ENCODE data around the gene TAF13.
A peak's percentile ranks its signal among the peaks of the same experiment; 100 is the strongest.

The TAF13 gene, protein sequence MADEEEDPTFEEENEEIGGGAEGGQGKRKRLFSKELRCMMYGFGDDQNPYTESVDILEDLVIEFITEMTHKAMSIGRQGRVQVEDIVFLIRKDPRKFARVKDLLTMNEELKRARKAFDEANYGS

DNA sequence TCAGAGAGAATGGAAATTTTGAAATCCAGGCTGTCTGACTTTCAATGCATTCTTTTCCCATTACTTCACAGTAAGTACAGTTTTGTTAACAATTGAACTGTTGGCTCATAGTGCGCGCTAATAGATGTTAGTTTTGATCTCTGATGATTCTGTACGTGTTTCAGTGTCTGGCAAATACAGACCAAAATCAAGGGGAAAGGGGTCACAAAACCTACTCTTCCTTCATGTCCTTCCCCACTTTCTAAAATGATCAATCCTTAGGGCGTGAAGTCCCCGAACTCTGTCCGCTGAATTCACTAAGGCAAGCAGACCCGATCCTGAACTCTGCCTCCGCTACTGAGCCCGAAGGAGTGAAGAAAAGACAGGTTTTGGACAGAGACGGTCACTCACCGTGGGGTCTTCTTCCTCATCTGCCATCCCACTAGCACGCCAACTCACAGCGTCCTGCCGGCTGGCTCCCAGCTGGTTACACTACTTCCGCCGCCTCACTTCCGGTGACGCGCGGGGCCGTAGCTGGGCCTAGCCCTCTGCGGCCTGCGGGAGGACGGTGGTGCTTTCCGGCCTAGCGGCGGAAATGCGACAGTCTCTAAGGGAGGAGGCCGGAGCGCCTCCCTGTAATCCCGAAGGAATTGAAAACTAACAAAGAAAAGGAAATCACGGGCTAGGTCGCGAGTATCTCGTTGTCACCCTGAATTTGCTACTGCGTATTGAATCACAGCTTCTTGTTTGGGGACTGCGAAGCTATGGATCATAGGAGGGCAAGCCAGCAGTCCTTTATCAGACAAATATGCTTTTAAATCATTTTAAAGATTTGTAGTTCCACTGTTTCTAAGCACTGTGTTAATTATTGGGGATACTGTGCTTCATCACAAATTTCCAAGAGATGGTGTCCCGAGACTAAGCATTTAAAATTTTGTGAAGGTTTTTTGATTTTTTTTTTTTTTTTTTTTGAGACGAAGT, at the start of gene TAF13:
Gene TAF13, minus strand, starts transcription at position 473 of the 960 bp plus-strand sequence. Its CDS starts 56 bp downstream, at position 417.
- DNase-seq = peak; percentile 95

DNA sequence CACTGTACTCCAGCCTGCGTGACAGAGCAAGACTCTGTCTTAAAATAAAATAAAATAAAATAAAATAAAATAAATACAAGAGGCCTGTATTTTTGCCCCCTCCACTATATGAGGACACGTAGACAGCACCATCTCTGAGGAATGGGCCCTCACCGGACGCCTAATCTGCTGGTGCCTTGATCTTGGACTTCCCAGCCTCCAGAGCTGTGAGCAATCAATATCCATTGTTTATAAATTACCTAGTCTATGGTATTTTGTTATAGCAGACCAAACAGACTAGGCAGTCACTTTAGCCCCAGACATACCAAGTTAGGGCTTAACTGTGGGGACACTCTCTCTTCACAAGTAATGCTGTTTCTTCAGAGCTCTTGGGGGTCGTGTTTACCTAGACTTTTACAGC, 44.6 kb upstream of the TAF13 start:
- no peak for DNase-seq

DNA sequence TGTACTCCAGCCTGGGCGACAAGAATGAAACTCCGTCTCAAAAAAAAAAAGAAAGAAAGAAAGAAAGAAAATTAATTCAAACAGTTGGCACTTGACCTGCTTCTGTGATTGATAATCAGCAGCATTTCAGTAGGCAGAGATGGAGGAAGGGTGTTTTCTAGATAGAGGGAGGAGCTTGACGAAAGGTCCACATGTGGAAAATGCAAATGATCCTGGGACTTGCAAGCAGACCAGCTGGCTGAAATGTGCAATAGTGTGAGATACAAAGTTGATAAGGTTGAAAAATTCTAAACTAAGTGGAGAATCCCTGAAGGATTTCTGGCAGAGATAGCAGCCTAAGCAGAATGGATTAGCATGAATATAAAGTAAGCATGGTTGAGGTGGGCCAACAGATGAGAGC, 42.3 kb upstream of the TAF13 start:
- DNase-seq = no peak

- no peak for DNase-seq
These were observed 40.5 kb upstream of the TAF13 start for GRCh38 chr1:109116286-109116685.

GRCh38 chr1:109115685-109116084, 39.9 kb upstream of the TAF13 start:
- no peak for DNase-seq

DNA sequence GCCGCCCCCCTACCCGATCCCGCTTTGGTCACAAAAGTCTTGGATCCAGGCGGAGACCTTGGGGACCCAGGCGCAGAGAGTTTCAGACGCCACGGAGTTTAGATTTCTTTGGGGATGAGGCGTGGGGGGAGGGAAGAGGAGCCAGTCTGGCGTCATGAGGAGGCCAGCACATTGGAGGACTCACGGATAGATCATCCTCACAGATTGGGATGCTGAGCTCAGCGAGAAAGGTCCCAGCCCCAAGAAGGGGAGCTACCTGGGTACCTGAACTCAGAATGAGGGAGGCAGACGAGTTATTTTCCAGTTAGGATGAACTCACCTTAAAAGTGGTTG, 38.5 kb upstream of the TAF13 start:
- no peak for DNase-seq

DNA sequence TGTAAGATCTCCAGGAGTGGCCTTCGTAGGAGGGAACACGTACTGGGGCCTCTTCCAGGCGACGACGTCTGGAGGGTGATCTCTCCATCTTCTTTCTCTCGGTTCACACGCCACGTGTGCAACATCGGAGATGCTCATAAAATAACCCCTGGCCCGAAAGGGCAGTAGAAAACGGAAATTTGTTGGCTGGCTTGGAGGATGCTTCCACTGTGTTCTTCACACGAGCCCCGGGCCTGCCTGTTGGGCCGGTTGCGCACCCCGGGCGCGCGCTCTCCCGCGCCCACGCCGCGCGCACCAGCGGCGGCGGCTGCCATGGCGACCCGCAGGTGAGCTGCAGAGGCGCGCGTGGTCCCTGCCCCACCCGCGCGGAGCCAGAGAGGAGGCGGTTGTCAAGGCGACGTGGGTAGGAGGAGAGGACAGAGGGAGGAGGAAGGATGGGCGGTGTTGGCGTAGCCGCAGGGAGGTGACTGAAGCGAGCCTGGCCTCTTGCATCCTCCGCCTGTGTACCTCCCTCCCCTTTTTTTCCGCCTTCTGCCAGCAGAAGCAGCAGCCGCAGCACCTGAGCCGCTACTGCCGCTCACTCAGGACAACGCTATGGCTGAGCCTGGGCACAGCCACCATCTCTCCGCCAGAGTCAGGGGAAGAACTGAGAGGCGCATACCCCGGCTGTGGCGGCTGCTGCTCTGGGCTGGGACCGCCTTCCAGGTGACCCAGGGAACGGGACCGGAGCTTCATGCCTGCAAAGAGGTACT, 38.0 kb upstream of the TAF13 start, which contains the start of gene ELAPOR1:
Gene ELAPOR1, plus strand, starts transcription at position 526 of the 752 bp plus-strand sequence. Its CDS starts 69 bp downstream, at position 595.
- peak; percentile 83 for DNase-seq

DNA sequence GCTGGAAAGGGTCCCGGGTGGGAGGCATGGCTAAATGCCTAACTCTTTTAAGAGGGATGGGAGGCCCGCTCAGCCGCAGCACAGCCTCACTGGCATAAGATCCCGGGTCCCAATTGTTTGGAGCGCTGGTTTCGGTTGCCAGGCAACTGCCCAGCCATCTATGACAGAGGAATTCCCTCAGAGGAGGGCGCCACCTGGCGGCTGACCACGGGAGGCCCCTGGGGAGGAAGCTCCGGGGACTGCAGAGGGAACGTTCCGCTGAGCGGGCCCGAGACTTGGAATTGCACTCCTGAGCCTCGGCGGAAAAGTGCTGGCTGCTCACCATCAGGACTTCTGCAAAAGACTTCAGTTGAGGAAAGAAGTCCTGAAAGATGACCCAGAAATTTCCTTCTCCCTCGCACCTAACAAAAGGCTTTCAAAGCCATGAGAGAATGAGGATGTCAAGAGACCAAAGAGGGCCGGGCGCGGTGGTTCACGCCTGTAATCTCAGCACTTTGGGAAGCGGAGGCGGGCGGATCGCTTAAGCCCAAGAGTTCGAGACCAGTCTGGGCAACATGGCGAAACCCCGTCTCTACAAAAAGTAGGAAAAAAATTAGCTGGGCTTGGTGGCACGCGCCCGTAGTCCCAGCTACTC, 37.0 kb upstream of the TAF13 start:
- peak; percentile 98 for DNase-seq

DNA sequence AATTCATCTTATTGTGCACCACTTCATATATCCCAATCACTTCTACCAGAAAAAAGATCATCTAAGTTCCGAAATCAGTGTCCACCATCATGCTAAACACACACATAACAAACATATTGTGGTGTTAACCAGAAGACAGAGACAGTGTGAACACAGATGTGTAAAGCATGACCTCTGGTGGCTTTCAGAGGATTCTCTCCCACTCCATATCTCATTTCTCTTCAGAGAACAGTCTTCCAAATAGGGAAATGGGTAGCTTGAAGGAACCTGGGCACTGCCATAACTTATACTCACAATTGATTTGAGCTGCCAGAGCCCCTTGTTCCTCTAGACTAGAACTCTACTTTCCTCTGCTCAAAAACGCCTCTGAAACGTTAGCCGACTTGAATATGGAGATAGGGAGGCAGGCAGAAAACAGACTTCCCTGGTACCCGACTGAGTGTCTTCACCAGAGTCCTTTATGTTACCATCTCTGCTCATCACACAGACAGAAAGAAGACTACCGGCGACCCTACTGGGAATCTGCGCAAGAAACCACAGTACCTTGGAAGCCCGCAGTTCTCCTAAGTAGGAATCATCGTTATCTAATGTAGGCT, 36.4 kb upstream of the TAF13 start:
- no peak for DNase-seq

DNA sequence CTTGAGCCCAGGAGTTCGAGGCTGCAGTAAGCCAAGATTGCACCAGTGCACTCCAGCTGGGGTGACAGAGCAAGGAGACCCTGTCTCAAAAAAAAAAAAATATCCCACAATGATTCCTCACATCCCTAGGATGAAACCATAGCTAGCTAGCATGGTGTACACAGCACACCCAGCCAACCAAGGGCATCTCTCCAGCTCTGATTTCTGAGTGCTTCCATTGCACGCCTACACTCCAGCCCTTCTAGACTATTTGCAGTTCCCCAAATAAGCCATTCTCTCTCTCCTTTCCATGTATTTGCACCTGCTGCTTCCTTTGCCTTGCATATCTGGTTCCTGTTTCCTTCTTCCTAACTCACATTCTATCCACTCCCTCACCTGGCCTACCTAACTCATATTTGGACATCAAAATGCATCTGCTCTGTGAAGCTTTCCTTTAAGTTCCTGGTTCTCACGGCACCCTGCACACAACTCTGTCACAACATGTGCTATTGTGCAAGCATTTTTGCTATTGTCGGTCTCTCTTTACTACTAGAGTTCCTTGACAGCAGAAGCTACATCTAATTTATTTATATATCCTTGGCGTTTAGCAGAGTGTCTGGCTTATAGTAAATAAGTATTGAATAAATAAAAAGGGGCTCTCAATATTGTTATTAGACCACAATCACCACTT, 35.7 kb upstream of the TAF13 start:
- no peak for DNase-seq

- DNase-seq = no peak
These were observed 34.1 kb upstream of the TAF13 start for GRCh38 chr1:109109906-109110305.

DNA sequence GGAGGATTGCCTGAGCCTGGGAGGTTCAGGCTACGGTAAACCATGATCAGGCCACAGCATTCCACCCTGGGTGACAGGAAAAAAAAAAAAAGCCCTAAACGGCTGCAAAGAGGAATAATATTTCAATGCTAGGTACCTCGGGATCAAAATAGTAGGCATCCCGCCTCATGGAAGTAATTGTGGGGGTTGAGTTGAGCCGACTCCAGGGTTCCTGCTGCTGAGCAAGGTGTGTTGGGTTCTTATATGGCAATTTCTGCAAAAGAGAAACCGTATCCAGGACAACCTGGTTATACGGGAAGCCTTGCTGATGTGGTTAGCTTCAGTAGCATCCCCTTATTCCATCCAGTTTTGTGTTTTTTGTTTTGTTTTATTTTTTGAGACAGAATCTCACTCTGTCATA, 32.0 kb upstream of the TAF13 start:
- no peak for DNase-seq

- no peak for DNase-seq
These were observed 30.1 kb upstream of the TAF13 start for GRCh38 chr1:109105881-109106280.

DNA sequence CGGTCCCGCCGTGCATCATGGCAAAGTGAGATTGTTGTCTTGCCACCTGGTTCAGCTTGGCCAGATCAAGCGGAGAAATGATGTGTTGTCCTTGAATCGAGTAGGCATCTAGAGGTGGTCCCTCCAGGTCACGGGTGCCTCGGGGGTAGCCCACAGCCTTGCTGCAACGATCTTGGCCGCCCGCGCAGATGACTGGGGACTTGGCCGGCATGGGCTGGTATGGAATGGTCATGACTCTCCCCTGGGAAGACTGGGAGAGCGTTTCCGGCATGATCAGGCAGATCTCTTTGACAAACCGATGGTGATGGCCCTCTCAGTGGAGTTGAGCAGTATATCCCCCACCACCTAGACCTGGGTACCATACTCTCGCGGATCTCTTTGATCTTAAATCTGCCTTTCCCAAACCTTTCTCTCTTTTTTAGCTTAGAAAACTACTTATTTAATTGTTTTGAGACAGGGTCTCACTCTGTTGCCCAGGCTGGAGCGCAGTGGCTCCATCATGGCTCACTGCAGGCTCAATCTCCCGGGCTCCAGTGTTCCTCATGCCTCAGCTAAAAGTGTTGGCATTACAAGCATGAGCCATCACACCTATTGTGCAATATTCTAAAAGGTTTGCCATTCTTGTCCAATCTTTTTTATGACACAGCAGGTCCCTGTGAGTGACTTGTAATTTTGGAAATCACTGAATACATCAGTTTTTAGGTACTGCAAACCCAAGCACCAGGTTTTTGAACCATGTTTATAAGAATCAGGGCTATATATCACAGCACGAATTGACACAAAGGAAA, 28.8 kb upstream of the TAF13 start:
- no peak for DNase-seq

DNA sequence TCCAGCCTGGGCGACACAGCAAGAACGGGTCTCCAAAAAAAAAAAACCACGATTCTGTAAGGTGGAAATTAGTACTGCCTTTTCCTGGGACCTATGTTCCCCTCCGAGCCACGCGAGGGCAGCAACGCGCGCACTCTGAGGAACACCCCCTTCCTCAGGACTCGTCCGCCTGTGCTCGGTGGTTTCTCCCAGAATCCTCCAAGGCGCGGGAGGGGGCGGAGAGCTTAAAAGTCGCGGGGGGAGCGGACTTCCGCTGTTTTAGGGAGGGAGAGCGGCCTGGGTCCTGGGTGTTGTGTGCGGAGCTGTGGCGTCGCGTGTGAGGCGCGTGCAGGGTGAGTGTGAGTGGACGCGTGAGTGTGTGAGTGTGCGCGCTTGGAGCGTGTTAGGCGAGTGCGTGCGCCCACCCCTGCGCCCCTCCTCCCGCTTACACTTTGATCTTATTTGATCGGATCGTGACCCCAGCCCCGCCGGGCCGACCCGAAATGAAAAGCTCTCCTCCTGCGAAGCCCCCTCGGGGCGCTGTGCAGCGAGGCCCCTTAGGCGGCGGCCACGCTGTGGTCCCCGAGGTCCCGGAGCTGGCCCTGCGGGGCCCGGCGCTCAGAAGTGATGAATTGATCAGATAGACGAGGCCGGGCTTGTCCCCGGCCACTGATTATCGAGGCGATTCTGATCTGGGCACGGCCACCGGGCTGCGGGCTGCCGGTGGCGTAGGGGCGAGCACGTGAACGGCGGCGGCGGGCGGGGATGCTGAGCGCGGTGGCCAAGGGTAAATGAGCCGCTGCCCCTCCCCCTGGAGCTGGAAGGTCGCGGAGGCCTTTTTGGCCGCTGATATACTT, 24.4 kb upstream of the TAF13 start:
- peak; percentile 97 for DNase-seq

- DNase-seq = no peak
These were observed 20.3 kb upstream of the TAF13 start for GRCh38 chr1:109096120-109096519.

- no peak for DNase-seq
These were observed 19.8 kb upstream of the TAF13 start for GRCh38 chr1:109095631-109096030.

DNA sequence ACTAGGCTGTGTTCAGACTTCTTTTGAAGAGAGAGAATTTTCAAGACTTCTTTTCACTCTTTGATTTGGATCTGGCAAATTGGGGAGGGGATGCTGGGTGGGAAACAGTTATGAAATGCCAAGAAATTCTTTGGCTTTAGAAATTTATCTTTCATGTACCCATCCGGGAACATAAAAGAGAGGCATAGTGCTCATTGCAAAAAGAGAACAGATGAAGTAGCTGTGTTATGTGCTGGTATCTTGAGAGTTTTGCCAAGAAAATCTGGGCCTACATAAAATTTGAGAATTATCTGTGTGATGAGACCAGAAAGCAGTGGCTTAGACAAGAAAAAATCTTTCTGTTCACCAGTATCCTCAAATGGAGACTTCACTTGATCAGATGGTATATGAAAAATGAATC, 19.1 kb upstream of the TAF13 start:
- no peak for DNase-seq

GRCh38 chr1:109094377-109094803, 18.6 kb upstream of the TAF13 start:
- DNase-seq = no peak

DNA sequence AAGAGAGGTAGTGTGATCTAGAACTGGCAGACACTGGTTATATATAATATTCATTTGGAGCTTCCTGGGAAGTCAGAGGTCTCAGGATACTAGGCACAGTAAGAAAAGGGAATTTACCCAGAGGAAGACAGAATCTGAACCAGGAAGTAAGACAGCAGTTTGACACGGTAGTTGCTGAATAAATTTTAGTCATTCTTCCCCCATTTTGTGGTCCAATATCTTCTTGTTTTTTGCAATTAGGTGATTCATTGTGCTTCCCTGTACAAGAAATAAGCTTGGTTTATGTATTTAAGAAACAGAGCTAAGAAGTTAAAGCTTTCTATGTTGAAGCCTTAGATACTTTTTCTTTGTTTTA, 16.0 kb upstream of the TAF13 start:
- no peak for DNase-seq

All from activated CD8-positive, alpha-beta memory T cell treated with anti-CD3 and anti-CD28 coated beads, Interleukin-2, amount 50 U/mL, for 48 hours (primary cell).